Kidney (tissue), 14 donors: ENCODE results near the gene TP53BP2. TPM values are rescaled to one million over a fixed set of nuclear protein-coding genes. Genes with fewer than 3 reads are reported as not detected.
"Not testable (repeated sequence)": the region's sequence is repeated elsewhere in the genome, so short reads cannot be mapped to it uniquely, and the experiment has no call there.

ENCODE experiments used
- DNase-seq, 5 donors: peaks; one replicate each; pipeline ENCODE4 v3.0.0-alpha.2; 2013 to 2020
- FAIRE-seq: peaks from 2 replicates; lab custom pipeline; 2012; peaks lifted over from hg19 to GRCh38; lab: Jason Lieb, UNC
- H3K27ac ChIP-seq, 2 donors: one replicate each; pipeline ENCODE4 v1.7.0; 2013; ENCODE audit warnings: low read depth in 2 of 2, low read length in 2 of 2, inconsistent platforms in 1 of 2
- H3K27me3 ChIP-seq: one replicate; pipeline ENCODE4 v1.7.1; 2013; ENCODE audit warnings: low read length, inconsistent platforms; ENCODE audit not compliant: control insufficient read depth, insufficient read depth
- H3K36me3 ChIP-seq, 3 donors: one replicate each; pipeline versions ENCODE4 v1.7.0 to v1.7.1; 2013; ENCODE audit warnings: low read length in 3 of 3, control low read depth in 1 of 3, inconsistent platforms in 1 of 3; ENCODE audit not compliant: insufficient read depth in 3 of 3, control insufficient read depth in 2 of 3
- H3K4me1 ChIP-seq, 3 donors: one replicate each; pipeline versions ENCODE4 v1.7.0 to v1.7.1; 2013; ENCODE audit warnings: low read length in 3 of 3, inconsistent platforms in 1 of 3, low read depth in 1 of 3; ENCODE audit not compliant: control insufficient read depth in 2 of 3, insufficient read depth in 2 of 3
- H3K4me3 ChIP-seq, 3 donors: one replicate each; pipeline versions ENCODE4 v1.7.0 to v1.8.1; 2013; ENCODE audit warnings: low read length in 3 of 3, control low read depth in 1 of 3, inconsistent platforms in 1 of 3
- H3K9ac ChIP-seq, 3 donors: one replicate each; pipeline versions ENCODE4 v1.7.0 to v1.7.1; 2013; ENCODE audit warnings: low read length in 3 of 3, control low read depth in 1 of 3, inconsistent platforms in 1 of 3
- H3K9me3 ChIP-seq, 3 donors: one replicate each; pipeline versions ENCODE4 v1.7.0 to v1.7.1; 2013; ENCODE audit warnings: low read length in 3 of 3, control low read depth in 1 of 3, inconsistent platforms in 1 of 3; ENCODE audit not compliant: control insufficient read depth in 2 of 3, insufficient read depth in 1 of 3
- intact Hi-C: fragments of 100-400 bp; cut with DNase I; formaldehyde crosslinking; loops from one replicate; pipeline ENCODE4 v1.11.1; 2022
- polyA plus RNA-seq: library from polyadenylated mRNA; stranded (reverse); fragments of 350-450 nt; fragmentation: Illumina TruSeq; extraction: RNeasy Lipid Tissue Mini Kit (QIAGEN cat#74804); gene quantifications from one replicate; pipeline ENCODE4 v1.2.3, GENCODE V29; 2014; ENCODE audit warnings: low read depth, low replicate concordance; ENCODE audit not compliant: insufficient read depth
- total RNA-seq: library from RNA; stranded (reverse); fragmentation: NEBNext Ultra II Directional; extraction: Animal tissue kit (Norgen Biotek cat#: 25700); gene quantifications from one replicate; pipeline ENCODE4 v1.2.1, GENCODE V29; 2021
- TF ChIP-seq, protein P1 (sequence below): IDR thresholded peaks from 3 replicates; pipeline ENCODE4 v1.5.1; 2012; ENCODE audit warnings: mild to moderate bottlenecking, moderate library complexity, borderline replicate concordance; ENCODE audit not compliant: insufficient read depth; ENCODE audit errors: extremely low read depth
- donor health status: control.
- donor health status: control.
- donor health status: control.
- donor health status: control.
- donor health status: control.
- donor health status: DM: yes; HTN: yes; CAD: no.
- donor health status: Normal renal cell carcinoma (clear cell type).

The TP53BP2 gene
- total and polyA plus RNA-seq, 2 donors from 2014 or later = 10.3 to 45.9 TPM

- Histone ChIP-seq H3K36me3 (no peaks in the 10 kb centered on the region), H3K9ac (peak overlapping the region; percentile 45 to 87 (median 62)), H3K4me1 (peaks cover 2 to 7% (median 5%) of the 10 kb centered on the region in 3 donors), H3K4me3 (peak overlapping the region; percentile 72 to 90 (median 76)), H3K27me3 (no peaks in the 10 kb centered on the region), H3K9me3 (no peaks in the 10 kb centered on the region), H3K27ac (peak overlapping the region; percentile 91 to 93)
- FAIRE-seq (no peak), DNase-seq (peak in 2 of 5 donors; percentile 7 to 17)
- TF ChIP-seq, protein P1, sequence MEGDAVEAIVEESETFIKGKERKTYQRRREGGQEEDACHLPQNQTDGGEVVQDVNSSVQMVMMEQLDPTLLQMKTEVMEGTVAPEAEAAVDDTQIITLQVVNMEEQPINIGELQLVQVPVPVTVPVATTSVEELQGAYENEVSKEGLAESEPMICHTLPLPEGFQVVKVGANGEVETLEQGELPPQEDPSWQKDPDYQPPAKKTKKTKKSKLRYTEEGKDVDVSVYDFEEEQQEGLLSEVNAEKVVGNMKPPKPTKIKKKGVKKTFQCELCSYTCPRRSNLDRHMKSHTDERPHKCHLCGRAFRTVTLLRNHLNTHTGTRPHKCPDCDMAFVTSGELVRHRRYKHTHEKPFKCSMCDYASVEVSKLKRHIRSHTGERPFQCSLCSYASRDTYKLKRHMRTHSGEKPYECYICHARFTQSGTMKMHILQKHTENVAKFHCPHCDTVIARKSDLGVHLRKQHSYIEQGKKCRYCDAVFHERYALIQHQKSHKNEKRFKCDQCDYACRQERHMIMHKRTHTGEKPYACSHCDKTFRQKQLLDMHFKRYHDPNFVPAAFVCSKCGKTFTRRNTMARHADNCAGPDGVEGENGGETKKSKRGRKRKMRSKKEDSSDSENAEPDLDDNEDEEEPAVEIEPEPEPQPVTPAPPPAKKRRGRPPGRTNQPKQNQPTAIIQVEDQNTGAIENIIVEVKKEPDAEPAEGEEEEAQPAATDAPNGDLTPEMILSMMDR = no peak
- intact Hi-C loops = no loop called here
Observed at GRCh38 chr1:223843934-223844786, 1.6 kb downstream of the TP53BP2 start.

DNA sequence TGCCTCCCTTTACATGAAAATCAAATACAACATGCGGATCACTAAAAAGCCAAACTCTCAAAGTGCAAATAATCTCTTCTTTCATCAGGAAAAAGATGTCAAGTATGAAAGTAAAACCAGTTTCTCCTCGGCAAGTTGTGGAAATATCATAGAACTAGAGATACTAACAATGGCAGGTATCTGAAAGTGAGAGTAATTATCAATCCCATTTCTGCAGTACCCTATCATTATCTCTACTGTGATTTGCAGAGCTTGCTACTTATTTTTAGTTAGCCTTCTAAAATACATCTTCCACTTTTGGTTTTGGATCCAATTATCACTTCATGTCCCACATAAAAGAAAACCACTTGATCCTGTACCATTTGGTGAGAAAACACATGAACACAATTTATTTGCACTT, 3.0 kb downstream of the TP53BP2 start:
- H3K4me3 ChIP-seq = no peak overlapping the region
- no peak overlapping the region for H3K27ac ChIP-seq
- no peaks in the 10 kb centered on the region for H3K27me3 ChIP-seq
- TF ChIP-seq, protein P1 = no peak
- no peaks in the 10 kb centered on the region for H3K36me3 ChIP-seq
- H3K4me1 ChIP-seq = peaks cover 2 to 7% (median 7%) of the 10 kb centered on the region in 3 donors
- DNase-seq = no peak
- intact Hi-C loops = no loop called here
- H3K9me3 ChIP-seq = no peaks in the 10 kb centered on the region
- no peak overlapping the region for H3K9ac ChIP-seq
- no peak for FAIRE-seq

- DNase-seq, H3K27me3 ChIP-seq, H3K27ac ChIP-seq, H3K9ac ChIP-seq, intact Hi-C loops, H3K36me3 ChIP-seq, H3K9me3 ChIP-seq, H3K4me3 ChIP-seq, H3K4me1 ChIP-seq, FAIRE-seq: not testable (repeated sequence)
Observed at GRCh38 chr1:223841977-223842623, 3.6 kb downstream of the TP53BP2 start.

DNA sequence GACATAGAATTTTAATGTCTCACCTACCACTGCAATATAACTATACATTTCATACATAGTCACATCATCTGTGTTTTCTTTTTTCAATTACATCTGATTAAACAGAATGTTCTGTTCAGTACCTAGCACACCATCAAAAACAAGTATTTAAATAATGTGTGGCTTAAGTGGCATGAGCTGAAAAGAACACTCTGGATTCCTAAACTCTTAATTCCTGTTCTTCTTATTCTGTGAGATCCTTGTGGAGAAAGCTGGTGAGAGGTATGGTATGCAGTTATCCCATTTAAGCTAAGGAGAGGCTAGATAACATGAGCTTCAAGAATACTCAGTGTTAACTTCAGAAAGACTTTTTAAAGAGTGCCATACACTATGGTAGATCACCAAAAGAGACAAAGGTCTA, 5.5 kb downstream of the TP53BP2 start:
- Histone ChIP-seq H3K9ac (no peak overlapping the region), H3K27ac (no peak overlapping the region), H3K9me3 (no peaks in the 10 kb centered on the region), H3K4me3 (no peak overlapping the region), H3K4me1 (peaks cover 2 to 12% (median 2%) of the 10 kb centered on the region in 3 donors), H3K27me3 (no peaks in the 10 kb centered on the region), H3K36me3 (no peaks in the 10 kb centered on the region)
- TF ChIP-seq, protein P1 = no peak
- FAIRE-seq (no peak), DNase-seq (no peak)
- intact Hi-C loops = no loop called here
